Ovary (tissue), 3 donors: ENCODE results near the gene ISG20.

Source experiments
- CTCF ChIP-seq, 3 donors: fragments of 450-650 bp in 2 of 3; fragments of 200-600 bp in 1 of 3; IDR thresholded peaks; one replicate each; pipeline versions ENCODE4 v1.5.1 to v1.8.0; 2016 to 2022; ENCODE audit warnings: antibody characterized with exemption in 3 of 3, mild to moderate bottlenecking in 1 of 3
- POLR2A ChIP-seq: fragments of 450-650 bp; IDR thresholded peaks from one replicate; pipeline ENCODE4 v1.6.1; 2017; ENCODE audit warnings: antibody characterized with exemption, mild to moderate bottlenecking, moderate library complexity
- donor health status: DM: no; HTN: no; CAD: no.

- no peak for TF ChIP-seq CTCF (IDR thresholded peaks at IDR 0.05)
- no peak for TF ChIP-seq POLR2A
These were observed 15.2 kb upstream of the ISG20 start for GRCh38 chr15:88623632-88624031.
